Naive thymus-derived CD4-positive, alpha-beta T cell (primary cell): ENCODE results near the gene GLT1D1. TPM values are rescaled to one million over a fixed set of nuclear protein-coding genes. Genes with fewer than 3 reads are reported as not detected.

Experiments used
- ATAC-seq: fragments of 150-1000 bp; cut with Tn5 transposase; 2 replicates; pipeline ENCODE4 v1.10.0; 2021; ENCODE audit warnings: mild to moderate bottlenecking, moderate library complexity
- CTCF ChIA-PET: fragments of 350-600 bp; sonication (Branson Sonifier 250); formaldehyde crosslinking; loops from one replicate; lab custom pipeline; 2021; ENCODE audit warnings: antibody characterized with exemption; lab: Charles Lee
- POLR2A ChIA-PET: fragments of 350-600 bp; sonication (Branson Sonifier 250); formaldehyde crosslinking; loops from one replicate; lab custom pipeline; 2021; ENCODE audit warnings: antibody characterized with exemption, inconsistent platforms; lab: Charles Lee
- DNase-seq, 9 donors: peaks; one replicate each; pipeline versions ENCODE4 v3.0.0 to v3.0.0-alpha.2; 2020 to 2022; ENCODE audit warnings: mixed read lengths in 1 of 9
- H3K27ac ChIP-seq: one replicate; pipeline ENCODE4 v1.7.0; 2013; ENCODE audit warnings: mild to moderate bottlenecking, low read depth, low read length, moderate library complexity
- H3K27me3 ChIP-seq, 2 donors: one replicate each; pipeline ENCODE4 v1.7.0; 2013; ENCODE audit warnings: low read length in 2 of 2, mild to moderate bottlenecking in 2 of 2, moderate library complexity in 2 of 2; ENCODE audit not compliant: control insufficient read depth in 2 of 2, insufficient read depth in 2 of 2
- H3K36me3 ChIP-seq, 3 experiments: 1 replicate in 2 of 3; 2 replicates in 1 of 3; pipeline ENCODE4 v1.7.0; 2013; ENCODE audit warnings: low read length in 3 of 3, mild to moderate bottlenecking in 3 of 3, moderate library complexity in 1 of 3; ENCODE audit not compliant: insufficient read depth in 3 of 3, control insufficient read depth in 2 of 3
- H3K4me1 ChIP-seq, 2 donors: one replicate each; pipeline ENCODE4 v1.7.0; 2013; ENCODE audit warnings: low read length in 2 of 2, mild to moderate bottlenecking in 2 of 2, moderate library complexity in 1 of 2; ENCODE audit not compliant: control insufficient read depth in 2 of 2, insufficient read depth in 2 of 2
- H3K4me3 ChIP-seq: 2 replicates; pipeline ENCODE4 v1.7.0; 2013; ENCODE audit warnings: mild to moderate bottlenecking, low read length
- H3K9me3 ChIP-seq, 3 experiments: 1 replicate in 2 of 3; 2 replicates in 1 of 3; pipeline ENCODE4 v1.7.0; 2013; ENCODE audit warnings: low read length in 3 of 3; ENCODE audit not compliant: control insufficient read depth in 2 of 3
- H3K27ac Mint-ChIP-seq, 9 donors: one replicate each; pipeline ENCODE4 v1.8.0; 2020 to 2022; ENCODE audit warnings: mixed read lengths in 9 of 9, mild to moderate bottlenecking in 8 of 9, moderate library complexity in 5 of 9, inconsistent platforms in 2 of 9
- H3K27me3 Mint-ChIP-seq, 5 donors: one replicate each; pipeline ENCODE4 v1.8.0; 2021 to 2022; ENCODE audit warnings: mixed read lengths in 5 of 5, mild to moderate bottlenecking in 1 of 5
- H3K36me3 Mint-ChIP-seq, 5 donors: one replicate each; pipeline ENCODE4 v1.8.0; 2020 to 2022; ENCODE audit warnings: mixed read lengths in 5 of 5, mild to moderate bottlenecking in 3 of 5, inconsistent platforms in 1 of 5
- H3K4me1 Mint-ChIP-seq, 7 donors: one replicate each; pipeline ENCODE4 v1.8.0; 2020 to 2022; ENCODE audit warnings: mixed read lengths in 7 of 7, mild to moderate bottlenecking in 3 of 7, inconsistent platforms in 1 of 7
- H3K4me3 Mint-ChIP-seq, 10 donors: one replicate each; pipeline ENCODE4 v1.8.0; 2020 to 2022; ENCODE audit warnings: mild to moderate bottlenecking in 10 of 10, mixed read lengths in 10 of 10, moderate library complexity in 6 of 10, inconsistent platforms in 2 of 10
- H3K9me3 Mint-ChIP-seq, 11 donors: one replicate each; pipeline ENCODE4 v1.8.0; 2020 to 2022; ENCODE audit warnings: mixed read lengths in 11 of 11, mild to moderate bottlenecking in 4 of 11, inconsistent platforms in 1 of 11, moderate library complexity in 1 of 11
- intact Hi-C, 2 donors: fragments of 100-400 bp; cut with micrococcal nuclease; formaldehyde crosslinking; loops; one replicate each; pipeline ENCODE4 v1.15.1; 2023
- polyA plus RNA-seq, 2 donors: library from polyadenylated mRNA; unstranded; fragments of 300-500 nt; fragmentation: Illumina TruSeq; gene quantifications; one replicate each; pipeline ENCODE4 v1.2.3, GENCODE V29; 2021
- total RNA-seq, 6 experiments: library from RNA in 5 of 6; stranded (reverse) in 5 of 6; gene quantifications; 1 replicate in 5 of 6; 2 replicates in 1 of 6; pipeline ENCODE4 v1.2.3 and lab custom pipeline; 2021 to 2026

Gene GLT1D1
- total and polyA plus RNA-seq, 7 experiments from 2014 or later: 0.11 to 16.9 (median 1.1) TPM; not detected in 3

DNA sequence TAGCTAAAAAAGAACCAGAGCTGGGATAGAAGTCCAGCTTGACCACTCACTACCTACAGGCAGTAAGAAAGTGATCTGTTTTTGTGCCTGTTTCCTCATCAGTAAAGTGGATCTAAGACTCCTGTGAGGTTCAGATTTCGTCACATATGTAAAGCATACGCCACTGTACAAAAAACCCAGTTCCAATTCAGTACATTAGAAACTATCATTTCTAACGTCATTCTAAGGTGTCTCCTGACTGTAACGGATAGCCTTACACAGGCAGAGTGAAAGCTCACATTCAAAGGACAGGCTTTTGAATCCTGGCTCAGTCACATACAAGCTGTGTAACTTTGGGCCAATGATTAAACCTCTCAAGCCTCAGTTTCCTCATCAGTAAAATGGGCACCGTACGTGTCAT is 33.0 kb upstream of the GLT1D1 start:
- Mint-ChIP-seq H3K27me3 (no peaks in the 10 kb centered on the region), H3K27ac (no peak overlapping the region), H3K36me3 (peaks cover 0 to 11% (median 4%) of the 10 kb centered on the region in 5 donors), H3K9me3 (no peaks in the 10 kb centered on the region), H3K4me3 (no peak overlapping the region), H3K4me1 (peaks cover 45 to 68% (median 53%) of the 10 kb centered on the region in 7 donors)
- H3K4me1 ChIP-seq: peaks cover 21 to 56% of the 10 kb centered on the region in 2 donors
- CTCF ChIA-PET: no interaction called here
- H3K27me3 ChIP-seq: no peaks in the 10 kb centered on the region
- ATAC-seq (no peak), DNase-seq (no peak)
- no peaks in the 10 kb centered on the region for H3K9me3 ChIP-seq
- no peaks in the 10 kb centered on the region for H3K36me3 ChIP-seq
- POLR2A ChIA-PET: no interaction called here
- no peak overlapping the region for H3K4me3 ChIP-seq
- H3K27ac ChIP-seq: no peak overlapping the region
- intact Hi-C loops: loop anchor here (2.0 to 5.0 kb wide), 3 partner anchors 37 to 1653 kb away; no protein-coding TSS in a partner anchor

DNA sequence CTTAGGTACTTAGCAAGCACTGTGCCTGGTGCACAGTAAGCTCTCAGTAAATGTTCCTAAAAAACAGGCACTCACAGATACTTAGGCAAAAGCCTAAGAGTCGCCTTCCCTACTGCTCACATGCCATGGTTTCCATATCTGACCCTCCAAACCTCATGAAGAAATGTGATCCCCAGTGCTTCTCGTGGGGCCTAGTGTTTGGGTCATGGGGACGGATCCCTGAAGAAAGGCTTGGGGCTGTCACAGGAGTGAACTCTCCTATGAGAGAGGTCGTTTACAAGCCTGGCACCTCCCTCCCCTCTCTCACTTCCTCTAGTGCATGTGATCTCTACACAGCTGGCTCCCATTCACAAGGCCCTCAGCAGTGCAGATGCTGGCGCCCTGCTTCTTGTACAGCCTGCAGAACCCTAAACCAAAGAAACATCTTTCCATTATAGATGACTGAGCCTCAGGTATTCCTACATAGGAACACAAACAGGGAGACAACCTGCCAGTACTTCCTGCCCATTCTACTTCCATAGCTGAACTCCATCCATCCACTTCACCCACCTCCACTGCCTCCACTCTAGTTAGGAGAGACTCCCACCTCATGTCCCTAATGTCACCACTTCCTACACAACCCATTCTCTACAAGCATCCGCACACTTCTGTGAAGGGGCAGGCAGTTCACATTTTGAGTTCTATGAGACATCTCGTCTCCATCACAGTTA is 32.4 kb upstream of the GLT1D1 start:
- Histone ChIP-seq H3K4me3 (no peak overlapping the region), H3K36me3 (no peaks in the 10 kb centered on the region), H3K27ac (no peak overlapping the region), H3K9me3 (no peaks in the 10 kb centered on the region), H3K4me1 (peaks cover 21 to 51% of the 10 kb centered on the region in 2 donors), H3K27me3 (no peaks in the 10 kb centered on the region)
- Mint-ChIP-seq H3K4me1 (peaks cover 41 to 63% (median 53%) of the 10 kb centered on the region in 7 donors), H3K9me3 (no peaks in the 10 kb centered on the region), H3K27me3 (no peaks in the 10 kb centered on the region), H3K4me3 (peak overlapping the region; percentile 21 to 77 (median 65)), H3K36me3 (peaks cover 0 to 11% (median 4%) of the 10 kb centered on the region in 5 donors), H3K27ac (peak overlapping the region in 5 of 9 donors; percentile 14 to 85 (median 52))
- ATAC-seq (peak; percentile 56), DNase-seq (no peak)
- intact Hi-C loops: loop anchor here (2.0 to 5.0 kb wide), 3 partner anchors 38 to 1654 kb away; no protein-coding TSS in a partner anchor
- POLR2A ChIA-PET: no interaction called here
- CTCF ChIA-PET: no interaction called here

- peak in 3 of 9 donors; percentile 2 to 38 (median 3) for DNase-seq
- H3K27ac Mint-ChIP-seq: peak overlapping the region in 4 of 9 donors; percentile 25 to 83 (median 44)
- CTCF ChIA-PET: no interaction called here
These were observed 29.9 kb upstream of the GLT1D1 start for GRCh38 chr12:128823216-128823915.

DNA sequence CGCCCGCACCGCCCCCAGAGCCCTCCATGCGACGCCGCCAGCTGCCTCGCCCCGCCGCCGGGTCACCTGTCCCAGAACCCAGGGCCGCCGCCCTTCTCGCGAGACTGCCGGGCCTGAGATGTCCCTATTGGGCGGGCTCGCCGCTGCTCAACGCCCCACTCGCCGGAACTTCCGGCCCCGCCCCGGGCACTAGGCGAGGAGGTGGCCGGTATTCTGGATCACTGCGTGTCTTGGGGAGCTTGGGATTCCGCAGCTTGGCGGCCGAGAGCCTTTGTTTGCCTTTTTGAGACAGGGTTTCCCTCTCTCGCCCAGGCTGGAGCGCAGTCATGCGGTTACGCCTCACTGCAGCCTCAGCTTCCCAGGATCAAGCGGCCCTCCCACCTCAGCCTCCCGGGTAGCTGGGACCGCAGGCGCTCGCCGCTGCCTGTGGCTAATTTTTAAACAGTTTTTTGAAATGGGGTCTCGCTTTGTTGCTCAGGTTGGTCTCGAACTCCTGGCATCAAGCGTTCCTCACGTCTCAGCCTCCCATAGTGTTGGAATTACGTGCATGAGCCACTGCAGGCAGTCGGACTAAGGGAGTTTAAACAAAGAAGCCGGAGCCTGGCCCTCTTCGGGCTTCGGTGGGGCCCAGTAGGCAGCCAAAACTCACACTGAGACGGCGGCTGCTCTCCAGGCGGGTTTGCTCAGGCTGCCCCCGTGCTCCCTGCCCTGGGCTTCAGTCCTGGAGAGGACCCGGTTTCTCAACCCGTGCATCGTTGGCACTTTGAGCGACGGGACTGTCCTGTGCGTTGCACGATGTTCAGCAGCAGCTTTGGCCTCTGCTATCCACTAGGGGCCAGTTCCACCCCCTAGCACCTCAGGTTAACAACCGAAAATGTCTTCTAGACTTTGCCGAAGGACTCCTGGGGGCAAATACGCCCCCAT is 29.1 kb upstream of the GLT1D1 start, which contains the start of gene SLC15A4:
TSS of gene SLC15A4 (minus strand) at position 43 of the 924 bp plus-strand sequence. CDS start at position 28, 15 bp downstream.
- peaks cover 0 to 15% (median 4%) of the 10 kb centered on the region in 5 donors for H3K36me3 Mint-ChIP-seq
- H3K36me3 ChIP-seq: no peaks in the 10 kb centered on the region
- H3K9me3 ChIP-seq: no peaks in the 10 kb centered on the region
- H3K4me3 Mint-ChIP-seq: peak within 1 kb of the TSS; percentile 76 to 90 (median 83)
- peak within 1 kb of the TSS; percentile 85 for H3K4me3 ChIP-seq
- intact Hi-C loops: loop anchor here (1.0 to 5.0 kb wide), 2 partner anchors 14 to 1657 kb away; no protein-coding TSS in a partner anchor
- ChIA-PET POLR2A (no interaction called here), CTCF (no interaction called here)
- peaks cover 0 to 9% (median 0%) of the 10 kb centered on the region in 11 donors for H3K9me3 Mint-ChIP-seq
- ATAC-seq (peak; percentile 92), DNase-seq (peak; percentile 73 to 97 (median 82))
- no peaks in the 10 kb centered on the region for H3K27me3 ChIP-seq
- peak within 1 kb of the TSS; percentile 60 for H3K27ac ChIP-seq
- peaks cover 0 to 7% (median 4%) of the 10 kb centered on the region in 5 donors for H3K27me3 Mint-ChIP-seq
- peak within 1 kb of the TSS in 8 of 9 donors; percentile 21 to 83 (median 35) for H3K27ac Mint-ChIP-seq
- peaks cover 21 to 22% of the 10 kb centered on the region in 2 donors for H3K4me1 ChIP-seq
- H3K4me1 Mint-ChIP-seq: peaks cover 21 to 39% (median 31%) of the 10 kb centered on the region in 7 donors

More at GRCh38 chr12:128823216-128823915, 29.9 kb upstream of the GLT1D1 start:
- peak overlapping the region; percentile 65 for H3K4me3 ChIP-seq
- no peaks in the 10 kb centered on the region for H3K27me3 ChIP-seq
- H3K4me1 ChIP-seq: peaks cover 21 to 27% of the 10 kb centered on the region in 2 donors
- no peaks in the 10 kb centered on the region for H3K27me3 Mint-ChIP-seq
- peak overlapping the region; percentile 60 for H3K27ac ChIP-seq
- H3K9me3 ChIP-seq: no peaks in the 10 kb centered on the region
- peaks cover 26 to 46% (median 38%) of the 10 kb centered on the region in 7 donors for H3K4me1 Mint-ChIP-seq
- no peak for ATAC-seq
- peaks cover 0 to 14% (median 4%) of the 10 kb centered on the region in 5 donors for H3K36me3 Mint-ChIP-seq
- H3K36me3 ChIP-seq: no peaks in the 10 kb centered on the region
- intact Hi-C loops: loop anchor here in 1 of 2 donors (5.0 kb wide), 1 partner anchor 1656 kb away; no protein-coding TSS in a partner anchor
- H3K9me3 Mint-ChIP-seq: peaks cover 0 to 6% (median 0%) of the 10 kb centered on the region in 11 donors
- peak overlapping the region; percentile 72 to 88 (median 80) for H3K4me3 Mint-ChIP-seq
- POLR2A ChIA-PET: no interaction called here

DNA sequence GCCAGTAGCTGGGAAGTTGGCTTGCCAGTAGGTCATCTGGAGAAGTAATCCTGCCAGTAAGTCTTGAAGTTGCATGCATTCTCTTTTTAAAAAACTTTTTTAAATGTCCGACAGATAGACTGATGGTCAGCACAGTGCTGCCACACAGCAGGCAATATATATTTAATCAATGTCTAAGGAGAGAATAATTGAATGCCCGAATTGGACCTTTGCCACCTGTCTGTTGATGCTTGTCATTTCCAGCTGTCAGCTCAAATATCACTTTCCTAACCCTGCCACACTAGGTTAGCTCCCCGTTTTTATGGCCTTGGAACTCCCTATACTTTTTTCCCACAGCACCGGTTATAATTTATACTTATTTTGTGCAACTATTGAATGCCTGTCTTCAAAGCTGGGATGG is 27.4 kb upstream of the GLT1D1 start:
- ATAC-seq (no peak), DNase-seq (no peak)
- Mint-ChIP-seq H3K27me3 (peaks cover 0 to 13% (median 7%) of the 10 kb centered on the region in 5 donors), H3K36me3 (peaks cover 0 to 13% (median 4%) of the 10 kb centered on the region in 5 donors), H3K4me1 (peaks cover 12 to 38% (median 19%) of the 10 kb centered on the region in 7 donors), H3K4me3 (peak overlapping the region in 6 of 10 donors; percentile 10 to 63 (median 40)), H3K9me3 (peaks cover 0 to 9% (median 0%) of the 10 kb centered on the region in 11 donors), H3K27ac (peak overlapping the region in 1 of 9 donors; percentile 42)
- ChIA-PET CTCF (no interaction called here), POLR2A (no interaction called here)
- Histone ChIP-seq H3K9me3 (no peaks in the 10 kb centered on the region), H3K4me1 (peaks cover 21 to 24% of the 10 kb centered on the region in 2 donors), H3K4me3 (no peak overlapping the region), H3K27me3 (no peaks in the 10 kb centered on the region), H3K36me3 (no peaks in the 10 kb centered on the region), H3K27ac (no peak overlapping the region)
- intact Hi-C loops: no loop called here
